Measurements from ENCODE around the gene EML6.

The EML6 gene

DNA sequence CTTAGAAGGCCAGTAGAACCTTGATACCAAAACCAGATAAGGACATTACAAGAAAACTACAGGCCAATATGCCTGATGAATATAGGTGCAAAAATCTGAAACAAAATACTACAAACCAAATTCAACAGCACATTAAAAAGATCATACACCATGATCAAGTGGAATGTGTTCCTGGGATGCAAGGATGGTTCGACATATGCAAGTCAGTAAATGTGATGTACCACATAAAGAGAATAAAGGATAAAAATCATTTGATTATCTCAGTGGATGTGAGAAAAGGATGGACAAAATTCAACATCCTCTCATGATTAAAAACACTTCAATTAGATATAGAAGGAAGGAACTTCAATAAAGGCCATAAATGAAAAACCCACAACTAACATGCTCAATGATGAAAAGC is 197.2 kb downstream of the EML6 start:
- DNase-seq, result no peak

DNA sequence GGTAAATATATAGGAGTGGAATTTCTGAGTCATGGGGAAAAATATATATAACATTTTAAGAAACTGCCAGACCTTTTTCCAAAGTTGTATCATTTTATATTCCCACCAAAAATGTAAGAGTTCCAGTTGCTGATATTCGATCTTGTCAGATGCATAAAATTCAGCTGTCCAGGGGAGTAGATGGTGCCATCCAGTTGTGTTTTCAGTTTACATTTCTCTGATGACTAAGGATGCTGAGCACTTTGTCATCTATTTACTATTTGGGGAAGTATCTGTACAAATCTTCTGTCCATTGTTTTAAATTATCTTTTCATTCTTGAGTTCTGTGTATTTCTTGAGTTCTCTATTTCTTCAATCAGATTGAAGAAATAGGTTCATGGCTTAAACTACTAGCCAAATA is 200.7 kb downstream of the EML6 start:
- DNase-seq, result no peak

DNA sequence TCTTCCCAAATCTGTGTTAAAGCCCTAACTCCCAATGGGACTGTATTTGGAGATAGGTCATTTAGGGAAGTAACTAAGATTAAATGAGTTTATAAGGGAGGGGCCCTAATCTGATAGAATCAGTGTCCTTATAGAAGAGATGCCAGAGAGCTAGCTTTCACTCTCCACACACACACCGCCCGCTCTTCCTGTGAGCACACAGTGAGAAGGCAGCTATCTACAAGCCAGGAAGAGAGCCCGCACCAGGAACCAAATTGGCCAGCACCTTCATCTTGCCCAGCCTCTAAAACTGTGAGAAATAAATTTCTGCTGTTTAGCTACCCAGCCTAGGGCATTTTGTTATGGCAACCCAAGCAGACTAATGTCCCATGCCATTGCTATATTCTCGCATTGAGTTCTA is 201.6 kb downstream of the EML6 start:
- DNase-seq, result no peak

- DNase-seq, result no peak
Observed at GRCh38 chr2:54927085-54927750, 203.8 kb downstream of the EML6 start.

GRCh38 chr2:54927751-54928615 is 204.5 kb downstream of the EML6 start:
- DNase-seq, result no peak

DNA sequence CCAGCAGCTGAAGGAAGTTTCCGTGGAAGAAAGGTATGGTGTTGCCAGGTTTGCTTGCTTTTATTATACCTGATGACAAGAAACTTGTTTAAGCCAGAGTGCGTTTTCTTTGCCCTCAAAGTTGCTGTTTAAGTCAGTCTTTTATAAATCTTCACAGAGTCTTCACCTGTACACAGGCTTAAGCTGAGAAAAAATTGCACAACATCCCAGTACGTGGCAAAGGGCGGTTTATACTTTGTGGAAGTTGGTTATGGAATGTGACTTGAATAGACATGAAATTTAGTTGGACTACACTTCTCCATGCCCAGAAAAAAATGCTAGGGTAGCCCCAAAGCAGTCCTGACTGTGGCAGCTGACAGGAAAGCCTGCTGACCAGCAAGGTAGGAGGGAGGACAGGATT is 205.3 kb downstream of the EML6 start:
- no peak for DNase-seq

DNA sequence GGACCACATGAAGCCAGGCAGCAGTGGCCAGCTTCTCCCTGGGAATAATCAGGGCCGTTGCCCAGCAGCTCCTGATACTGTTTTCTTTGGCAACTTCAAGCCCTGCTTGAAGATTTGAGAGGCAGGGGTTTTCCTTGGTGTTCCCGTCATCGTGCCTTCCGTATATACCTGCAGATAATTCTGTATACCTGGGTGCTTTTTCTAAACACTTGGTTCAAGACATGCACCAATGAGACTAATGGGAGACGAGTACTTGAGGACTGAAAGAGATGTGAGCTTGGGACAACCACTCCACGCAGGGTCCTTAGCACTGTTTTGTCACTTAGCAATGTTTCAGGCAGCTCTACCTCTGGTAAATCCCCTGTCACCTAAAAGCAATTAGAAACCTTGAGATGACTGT is 208.0 kb downstream of the EML6 start:
- DNase-seq, result no peak

- no peak for DNase-seq
Observed at GRCh38 chr2:54935389-54935788, 211.9 kb downstream of the EML6 start.

DNA sequence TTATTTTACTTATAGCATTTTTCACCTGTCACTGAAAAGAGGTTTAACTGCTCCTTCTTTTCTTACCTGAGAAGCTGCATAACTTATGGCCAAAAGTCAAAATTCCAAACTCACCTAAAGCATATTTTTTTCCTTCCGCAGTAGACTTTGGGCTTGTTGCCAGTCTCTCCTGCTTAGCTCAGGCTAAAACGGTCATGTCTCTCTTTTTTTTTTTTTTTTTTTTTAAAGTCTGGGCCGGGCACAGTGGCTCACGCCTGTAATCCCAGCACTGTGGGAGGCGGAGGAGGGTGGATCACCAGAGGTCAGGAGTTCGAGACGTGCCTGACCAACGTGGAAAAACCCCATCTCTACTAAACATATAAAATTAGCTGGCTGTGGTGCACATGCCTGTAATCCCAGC is 213.3 kb downstream of the EML6 start:
- no peak for DNase-seq

DNA sequence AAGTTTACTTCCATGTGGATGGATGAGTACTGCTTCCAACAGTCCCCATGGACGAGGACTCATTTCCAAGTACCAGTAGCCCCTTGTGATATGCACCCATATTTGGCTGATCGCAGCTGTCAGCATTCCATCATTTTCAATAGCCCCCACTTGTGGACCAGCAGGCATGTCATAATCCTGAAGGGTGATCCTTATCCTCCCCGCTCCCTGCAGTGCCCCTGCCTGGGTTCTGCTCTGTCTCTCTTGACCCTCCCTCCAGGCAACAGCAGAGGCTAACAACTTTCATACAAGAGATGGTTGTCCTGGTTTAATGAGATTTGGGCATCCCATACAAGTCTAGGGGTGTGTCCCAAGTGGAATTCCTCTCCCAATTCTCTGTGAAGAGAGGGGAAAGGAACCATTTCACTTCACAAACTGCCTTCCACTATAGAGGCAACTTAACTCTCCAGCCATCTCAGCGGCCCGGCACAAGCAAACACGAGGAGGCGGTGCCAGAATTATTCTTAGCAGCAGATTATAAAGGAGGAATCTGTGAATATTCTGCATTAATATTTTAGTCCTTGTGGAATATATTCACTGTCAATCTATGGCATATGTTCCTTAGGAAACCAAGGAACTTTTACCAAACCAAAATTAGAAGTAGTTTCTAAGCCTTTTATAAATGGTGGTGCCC is 216.1 kb downstream of the EML6 start:
- DNase-seq, result no peak

DNA sequence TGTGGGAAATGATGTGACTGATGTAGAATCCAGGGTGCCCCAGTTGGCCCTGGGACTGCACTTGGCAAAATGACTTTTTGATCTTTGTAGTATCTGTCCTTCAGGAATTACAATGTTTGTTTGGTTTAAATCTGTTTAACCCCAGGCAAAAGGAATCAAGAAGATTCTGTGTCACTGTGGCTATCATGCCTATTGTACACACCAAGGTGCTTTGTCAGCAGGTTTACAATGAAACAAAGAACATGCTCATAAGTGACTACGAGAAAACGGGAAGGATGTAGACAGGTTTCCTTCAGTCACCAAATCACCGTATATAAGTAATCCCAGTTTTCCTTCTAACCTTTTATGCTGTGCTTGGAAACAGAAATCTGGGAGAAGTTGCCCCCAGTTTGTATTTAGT is 217.3 kb downstream of the EML6 start:
- no peak for DNase-seq

DNA sequence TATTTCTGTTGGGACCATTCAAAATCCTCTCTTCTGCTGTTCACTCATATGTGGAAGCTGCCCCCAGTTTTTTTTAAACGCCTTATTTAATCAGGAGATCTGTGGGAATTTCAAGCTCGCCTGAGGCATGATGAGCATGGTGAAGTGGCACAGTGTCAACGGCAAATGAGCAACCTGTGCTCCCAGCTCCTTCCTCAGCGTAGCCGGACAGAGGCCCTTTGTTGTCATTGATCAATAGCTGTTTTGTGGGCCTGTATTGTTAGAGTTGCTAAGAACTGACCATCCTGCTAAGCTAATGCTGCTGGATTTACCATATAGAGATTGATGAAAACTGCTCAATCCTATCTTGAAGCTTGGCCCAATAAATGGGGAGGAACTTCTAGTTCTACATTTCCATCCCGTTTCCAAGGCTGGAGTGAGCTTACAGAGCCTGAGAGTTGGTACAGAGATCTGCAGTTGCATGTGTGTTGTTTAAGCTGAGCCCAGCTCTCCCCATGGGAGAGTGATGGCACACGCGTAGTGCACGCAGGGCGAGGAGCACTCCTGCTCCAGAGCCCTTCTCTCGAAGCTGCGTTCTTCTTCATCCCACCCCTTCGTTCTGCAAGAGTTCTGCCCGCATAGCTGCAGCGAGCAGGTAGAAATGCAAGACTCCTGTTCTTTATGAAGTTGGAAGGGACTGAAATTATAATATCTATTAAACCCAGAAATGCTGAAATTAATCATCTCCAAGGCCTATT is 218.0 kb downstream of the EML6 start:
- no peak for DNase-seq

GRCh38 chr2:54942373-54942772 is 218.9 kb downstream of the EML6 start:
- no peak for DNase-seq

- no peak for DNase-seq
Observed at GRCh38 chr2:54944724-54945326, 221.4 kb downstream of the EML6 start.

- DNase-seq, result no peak
Observed at GRCh38 chr2:54945391-54946219, 222.1 kb downstream of the EML6 start.

DNA sequence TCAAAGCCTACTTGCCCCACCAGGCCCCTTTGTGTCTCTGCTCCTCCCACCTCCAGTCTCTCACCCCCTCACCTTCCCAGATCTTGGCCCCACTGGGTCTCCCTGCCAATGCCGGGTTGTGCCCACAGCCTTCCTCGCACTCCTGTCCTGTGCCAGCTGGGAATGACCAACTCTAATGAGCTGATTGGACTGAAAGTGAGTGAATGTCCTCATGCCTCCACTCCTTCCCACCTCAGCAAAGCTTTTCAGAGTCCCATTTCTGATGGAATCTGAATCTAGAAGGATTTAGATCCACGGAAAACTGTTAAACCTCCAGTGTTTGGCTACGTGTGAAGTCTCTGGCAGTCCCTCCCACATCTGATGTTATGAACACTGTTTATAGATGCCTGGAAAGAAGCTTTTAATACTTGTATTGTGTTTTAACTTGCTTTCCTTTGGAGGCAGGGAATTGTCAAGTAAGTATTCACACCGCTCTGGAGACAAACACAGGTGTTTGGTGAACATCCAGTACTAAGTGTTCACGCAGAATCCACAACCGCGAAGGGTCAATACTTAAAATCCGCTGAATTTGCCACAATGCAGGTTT is 222.9 kb downstream of the EML6 start:
- DNase-seq, result no peak

DNA sequence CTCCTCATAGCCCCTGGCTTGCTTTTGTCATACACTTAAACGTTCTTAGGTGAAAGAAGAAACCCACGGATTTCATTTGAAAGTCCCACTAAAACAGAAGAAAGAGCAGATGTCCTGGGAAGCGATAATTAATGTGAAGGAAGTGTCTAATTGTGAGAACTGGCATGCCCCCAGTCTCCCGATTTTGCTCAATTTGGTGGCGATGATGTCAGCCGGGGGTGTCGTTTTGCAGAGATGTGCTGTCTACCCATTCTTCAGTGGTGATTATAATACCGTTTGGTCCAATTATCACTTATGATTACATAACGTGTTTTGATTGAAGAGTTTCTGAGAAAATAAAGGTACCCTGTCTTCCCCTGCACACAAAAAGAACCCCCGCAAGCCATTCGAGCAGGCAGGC is 223.7 kb downstream of the EML6 start:
- DNase-seq, result no peak

DNA sequence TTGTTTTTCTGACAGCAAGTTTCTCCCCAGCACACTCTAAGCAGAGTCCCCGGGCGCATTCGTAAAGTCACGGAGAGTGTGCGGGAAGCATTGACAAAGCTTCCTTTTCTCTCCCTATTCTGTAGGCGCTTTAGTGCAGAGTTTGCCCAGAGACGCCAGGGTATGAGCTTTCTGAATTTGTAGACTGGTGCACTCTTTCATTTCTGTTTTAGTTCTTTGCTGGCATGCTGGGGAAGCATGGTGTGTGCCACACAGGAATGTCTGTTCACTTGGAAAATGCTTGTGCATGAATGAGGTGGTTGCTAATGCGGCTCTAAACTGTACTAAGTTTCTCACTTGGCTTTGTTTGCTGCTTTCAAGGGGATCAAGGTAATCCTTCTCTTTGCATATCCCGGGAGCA is 224.2 kb downstream of the EML6 start:
- DNase-seq, result no peak

DNA sequence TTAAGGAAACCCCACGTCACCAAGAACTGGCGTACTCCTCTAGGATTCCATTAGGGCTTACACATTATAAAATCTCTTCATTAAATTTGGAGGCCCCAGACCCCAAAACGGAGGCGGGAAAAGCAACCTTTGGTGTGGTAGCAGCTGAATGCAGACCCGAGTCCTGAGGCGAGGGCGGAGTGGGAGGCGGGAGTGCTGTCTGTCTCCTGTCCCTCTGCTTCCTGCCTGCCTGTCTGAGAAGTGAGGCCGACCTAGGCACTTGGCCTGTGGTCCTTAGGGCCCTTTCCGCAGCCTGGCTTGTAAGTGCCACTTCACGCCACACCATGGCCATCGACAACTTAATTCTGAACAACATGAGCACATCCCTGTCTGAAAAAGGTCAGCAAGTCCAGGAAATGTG is 224.7 kb downstream of the EML6 start:
- DNase-seq, result no peak

GRCh38 chr2:54949431-54949830 is 226.0 kb downstream of the EML6 start:
- DNase-seq, result no peak

GRCh38 chr2:54950811-54951210 is 227.3 kb downstream of the EML6 start:
- no peak for DNase-seq

DNA sequence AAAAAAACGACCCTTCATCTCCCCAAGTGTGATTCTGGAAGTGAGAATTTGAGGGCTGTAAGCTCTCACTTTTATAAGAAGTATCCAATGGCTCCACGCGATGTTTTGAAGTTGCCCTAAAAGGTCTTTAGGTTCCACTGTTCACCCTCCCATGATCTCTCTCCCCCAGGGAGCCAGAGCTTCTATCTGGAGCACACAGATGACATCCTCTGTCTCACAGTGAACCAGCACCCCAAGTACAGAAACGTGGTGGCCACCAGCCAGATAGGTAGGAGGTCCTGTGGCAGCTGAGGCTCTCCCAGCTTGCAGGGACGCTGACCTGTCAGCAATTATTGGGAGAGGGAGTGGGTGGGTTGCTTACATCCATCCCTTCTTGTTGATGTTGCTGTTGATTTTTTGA is 229.0 kb downstream of the EML6 start:
- no peak for DNase-seq
